Measurements from ENCODE around the gene DPEP3. TPM values are rescaled to one million over a fixed set of nuclear protein-coding genes. Genes with fewer than 3 reads are reported as not detected.

Gene DPEP3
- total and polyA plus RNA-seq, 2 donors (not counting 1 experiment from before 2014, with no cell fraction given), result 1.9 to 2.0 TPM

DNA sequence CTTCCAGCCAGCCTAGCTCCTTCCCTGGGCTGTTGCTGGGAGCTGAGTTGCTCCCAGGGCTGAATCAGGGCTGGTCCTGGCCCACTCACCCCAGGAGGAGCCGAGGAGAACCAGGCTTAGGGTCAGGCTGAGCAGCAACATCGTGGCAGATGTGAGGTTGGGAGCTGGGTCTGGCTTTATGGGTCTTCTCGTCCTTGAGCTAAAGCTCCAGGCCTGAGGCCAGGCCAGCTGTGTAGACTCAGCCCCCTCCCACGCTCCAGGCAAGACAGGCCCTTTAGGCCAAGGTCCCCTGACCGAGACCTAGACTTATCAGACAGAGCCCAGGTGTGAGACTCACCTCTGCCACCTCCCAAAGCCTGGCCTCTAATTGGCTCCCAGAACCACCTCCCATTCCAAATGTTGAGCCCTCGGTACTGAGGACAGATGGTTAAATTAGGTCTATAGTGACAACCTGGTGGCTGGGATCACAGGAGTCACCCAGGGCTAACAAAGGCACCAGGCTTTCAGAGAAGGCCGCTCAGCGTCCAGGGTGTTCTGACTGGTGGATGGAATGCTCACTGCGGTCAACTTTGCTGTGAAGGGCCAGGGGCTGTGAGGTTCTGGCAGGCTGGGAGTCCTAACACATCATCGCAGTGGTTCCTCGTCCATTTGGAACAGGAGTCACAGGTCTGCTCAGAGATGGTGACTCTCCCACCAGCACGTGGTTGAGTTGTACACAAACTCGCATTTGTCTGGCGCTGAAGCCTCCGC lies 48.4 kb downstream of the DPEP3 start, which contains the start of gene CTRL:
TSS of gene CTRL (minus strand) at position 151 of the 750 bp plus-strand sequence. CDS start at position 141, 10 bp downstream.
- Mint-ChIP-seq H3K4me1 (peaks cover 22% of the 10 kb centered on the region), H3K9me3 (ENCODE audit: insufficient read depth) (no peaks in the 10 kb centered on the region), H3K27me3 (no peaks in the 10 kb centered on the region), H3K27ac (peak within 1 kb of the TSS; percentile 37), H3K4me3 (no peak within 1 kb of the TSS)
- TF ChIP-seq CTCF (IDR thresholded peaks at IDR 0.05), result no peak
- TF ChIP-seq EZH2 (IDR thresholded peaks at IDR 0.05; ENCODE audit: borderline replicate concordance, insufficient read depth, low read depth, low read length, poor library complexity, severe bottlenecking), result no peak
- DNase-seq (no peak), ATAC-seq (ENCODE audit: low read depth) (no peak)
- CTCF ChIA-PET, result interaction anchor here (0.8 to 6.4 kb wide), 4 partner anchors 48 to 259 kb away, joined by 3 to 21 read pairs (median 3); partner anchors contain the start of gene NRN1L
- peaks cover 57% of the 10 kb centered on the region for H4K20me1 ChIP-seq (ENCODE audit: control insufficient read depth, insufficient read depth, low read length, poor library complexity, severe bottlenecking)
- H3K27ac ChIP-seq (ENCODE audit: low read length in 2 of 2), result no peak within 1 kb of the TSS
- H3K4me1 ChIP-seq (ENCODE audit: control insufficient read depth in 2 of 2, insufficient read depth in 2 of 2, low read length in 2 of 2), result peaks cover 8 to 18% of the 10 kb centered on the region in 2 donors
- whole genome bisulfite sequencing (ENCODE audit: insufficient coverage), result 95% methylated on average over 11 of the region's 15 CpGs
- no peaks in the 10 kb centered on the region for H3K27me3 ChIP-seq (replicated peaks in 1 of 4; ENCODE audit: control extremely low read depth in 1 of 4, control insufficient read depth in 3 of 4, insufficient read depth in 4 of 4, low read length in 3 of 4)
- H3K4me3 ChIP-seq (ENCODE audit: control extremely low read depth in 1 of 5, extremely low read depth in 1 of 5, insufficient read depth in 1 of 5, low read depth in 2 of 5, low read length in 4 of 5), result no peak within 1 kb of the TSS
- H2AFZ ChIP-seq (ENCODE audit: insufficient read depth, low read depth, low read length, poor library complexity, severe bottlenecking), result no peak within 1 kb of the TSS
- H3K79me2 ChIP-seq (ENCODE audit: control insufficient read depth, insufficient read depth, low read length), result peaks cover 41% of the 10 kb centered on the region
- H3K9ac ChIP-seq (ENCODE audit: low read length), result no peak within 1 kb of the TSS
- H3K4me2 ChIP-seq (replicated peaks; ENCODE audit: low read depth, low read length, poor library complexity, severe bottlenecking), result no peak within 1 kb of the TSS
- H3K36me3 ChIP-seq (replicated peaks in 1 of 2; ENCODE audit: control extremely low read depth in 1 of 2, control insufficient read depth in 1 of 2, extremely low read depth in 1 of 2, insufficient read depth in 2 of 2, low read length in 1 of 2), result peaks cover 7 to 63% of the 10 kb centered on the region in 2 experiments
- POLR2A ChIA-PET, result no interaction called here
- intact Hi-C loops (cut with micrococcal nuclease), result no loop called here
- H3K9me3 ChIP-seq (ENCODE audit: control extremely low read depth in 1 of 3, control insufficient read depth in 2 of 3, insufficient read depth in 1 of 3, low read length in 2 of 3), result no peaks in the 10 kb centered on the region

DNA sequence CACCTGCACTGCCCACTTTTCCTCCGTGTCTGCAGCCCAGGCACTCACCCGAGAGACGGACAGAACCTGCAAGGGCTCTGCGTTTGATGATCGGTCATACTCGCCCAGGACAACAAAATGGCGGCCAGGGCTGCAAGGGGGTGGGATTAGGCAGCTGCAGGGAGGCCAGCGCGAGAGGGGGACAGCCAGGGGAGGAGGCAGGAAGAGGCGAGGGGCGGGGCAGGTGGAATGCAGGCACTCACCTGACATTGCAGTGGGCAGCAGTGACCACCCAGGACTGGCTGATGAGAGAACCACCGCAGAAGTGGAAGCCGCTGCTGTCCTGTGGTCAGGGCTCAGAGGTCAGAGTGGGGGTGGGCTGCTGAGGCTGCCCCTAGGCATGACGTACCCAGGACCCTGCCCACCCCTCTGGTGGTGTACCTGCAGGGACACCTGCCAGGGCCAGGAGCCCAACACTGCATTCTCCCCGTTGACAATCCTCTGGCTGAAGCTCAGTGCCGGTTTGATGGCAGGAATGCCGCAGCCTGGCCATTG lies 49.6 kb downstream of the DPEP3 start:
- DNase-seq (no peak), ATAC-seq (ENCODE audit: low read depth) (no peak)
- Mint-ChIP-seq H3K27me3 (no peaks in the 10 kb centered on the region), H3K27ac (no peak overlapping the region), H3K4me1 (peaks cover 28% of the 10 kb centered on the region), H3K4me3 (no peak overlapping the region), H3K9me3 (ENCODE audit: insufficient read depth) (no peaks in the 10 kb centered on the region)
- WGBS (ENCODE audit: insufficient coverage), result 97% methylated on average over 17 of the region's 17 CpGs
- no peak overlapping the region for H3K4me3 ChIP-seq (ENCODE audit: control extremely low read depth in 1 of 5, extremely low read depth in 1 of 5, insufficient read depth in 1 of 5, low read depth in 2 of 5, low read length in 4 of 5)
- H3K9me3 ChIP-seq (ENCODE audit: control extremely low read depth in 1 of 3, control insufficient read depth in 2 of 3, insufficient read depth in 1 of 3, low read length in 2 of 3), result no peaks in the 10 kb centered on the region
- intact Hi-C loops (cut with micrococcal nuclease), result no loop called here
- H3K36me3 ChIP-seq (replicated peaks in 1 of 2; ENCODE audit: control extremely low read depth in 1 of 2, control insufficient read depth in 1 of 2, extremely low read depth in 1 of 2, insufficient read depth in 2 of 2, low read length in 1 of 2), result peaks cover 7 to 63% of the 10 kb centered on the region in 2 experiments
- peaks cover 35% of the 10 kb centered on the region for H3K79me2 ChIP-seq (ENCODE audit: control insufficient read depth, insufficient read depth, low read length)
- CTCF ChIA-PET, result interaction anchor here (1.0 to 3.6 kb wide), 2 partner anchors 47 to 54 kb away, joined by 4 to 30 read pairs; partner anchors contain the start of gene NRN1L
- no peak overlapping the region for H3K9ac ChIP-seq (ENCODE audit: low read length)
- no peak overlapping the region for H2AFZ ChIP-seq (ENCODE audit: insufficient read depth, low read depth, low read length, poor library complexity, severe bottlenecking)
- peaks cover 59% of the 10 kb centered on the region for H4K20me1 ChIP-seq (ENCODE audit: control insufficient read depth, insufficient read depth, low read length, poor library complexity, severe bottlenecking)
- no peak overlapping the region for H3K4me2 ChIP-seq (replicated peaks; ENCODE audit: low read depth, low read length, poor library complexity, severe bottlenecking)
- no peak for TF ChIP-seq EZH2 (IDR thresholded peaks at IDR 0.05; ENCODE audit: borderline replicate concordance, insufficient read depth, low read depth, low read length, poor library complexity, severe bottlenecking)
- no peak for TF ChIP-seq CTCF (IDR thresholded peaks at IDR 0.05)
- H3K27ac ChIP-seq (ENCODE audit: low read length in 2 of 2), result no peak overlapping the region
- no peaks in the 10 kb centered on the region for H3K27me3 ChIP-seq (replicated peaks in 1 of 4; ENCODE audit: control extremely low read depth in 1 of 4, control insufficient read depth in 3 of 4, insufficient read depth in 4 of 4, low read length in 3 of 4)
- POLR2A ChIA-PET, result interaction anchor here (0.5 to 0.6 kb wide), 2 partner anchors 159 to 262 kb away, joined by 3 to 5 read pairs; no protein-coding TSS in a partner anchor
- peaks cover 13 to 23% of the 10 kb centered on the region in 2 donors for H3K4me1 ChIP-seq (ENCODE audit: control insufficient read depth in 2 of 2, insufficient read depth in 2 of 2, low read length in 2 of 2)
